HEK293 (cell line): ENCODE data around the gene PRR3.
A peak's percentile ranks its signal among the peaks of the same experiment; 100 is the strongest.

Experiments used
- BCL11A ChIP-seq: fragments of 450-650 bp; formaldehyde crosslinking; IDR thresholded peaks from 2 replicates; pipeline ENCODE4 v1.5.1; 2016; ENCODE audit warnings: low read depth, missing biosample characterization, missing genetic modification characterization
- EGR2 ChIP-seq: fragments of 450-650 bp; formaldehyde crosslinking; IDR thresholded peaks from 2 replicates; pipeline ENCODE4 v1.5.1; 2016; ENCODE audit warnings: low read depth, missing biosample characterization, missing genetic modification characterization
- KLF10 ChIP-seq: fragments of 450-650 bp; IDR thresholded peaks from 2 replicates; pipeline ENCODE4 v1.5.1; 2018; ENCODE audit warnings: missing biosample characterization, mild to moderate bottlenecking, missing genetic modification characterization
- KLF17 ChIP-seq: fragments of 450-650 bp; formaldehyde crosslinking; IDR thresholded peaks from 2 replicates; pipeline ENCODE4 v1.5.1; 2016; ENCODE audit warnings: missing biosample characterization, missing genetic modification characterization
- PRDM10 ChIP-seq: fragments of 450-650 bp; formaldehyde crosslinking; IDR thresholded peaks from 2 replicates; pipeline ENCODE4 v1.5.1; 2016; ENCODE audit warnings: missing biosample characterization, missing genetic modification characterization
- REST ChIP-seq: fragments of 450-650 bp; formaldehyde crosslinking; IDR thresholded peaks from 2 replicates; pipeline ENCODE4 v1.5.1; 2016; ENCODE audit warnings: missing biosample characterization, missing genetic modification characterization
- TCF7L2 ChIP-seq: IDR thresholded peaks from 2 replicates; pipeline ENCODE4 v1.6.1; 2011; ENCODE audit warnings: low read depth, mild to moderate bottlenecking, inconsistent platforms, low read length, moderate library complexity, borderline replicate concordance
- ZBTB20 ChIP-seq: fragments of 450-650 bp; formaldehyde crosslinking; IDR thresholded peaks from 2 replicates; pipeline ENCODE4 v1.5.1; 2016; ENCODE audit warnings: missing biosample characterization, missing genetic modification characterization
- ZBTB26 ChIP-seq: fragments of 450-650 bp; formaldehyde crosslinking; optimal IDR thresholded peaks from 2 replicates; pipeline ENCODE3; 2016; ENCODE audit warnings: missing biosample characterization, mild to moderate bottlenecking, missing genetic modification characterization
- ZNF132 ChIP-seq: fragments of 450-650 bp; formaldehyde crosslinking; IDR thresholded peaks from 2 replicates; pipeline ENCODE4 v1.5.1; 2017; ENCODE audit warnings: missing biosample characterization, missing genetic modification characterization, borderline replicate concordance
- ZNF239 ChIP-seq: fragments of 450-650 bp; formaldehyde crosslinking; IDR thresholded peaks from 2 replicates; pipeline ENCODE4 v1.5.1; 2016; ENCODE audit warnings: missing biosample characterization, missing genetic modification characterization
- ZNF280C ChIP-seq: fragments of 450-650 bp; formaldehyde crosslinking; IDR thresholded peaks from 2 replicates; pipeline ENCODE4 v1.5.1; 2016; ENCODE audit warnings: missing biosample characterization, missing genetic modification characterization
- ZNF280D ChIP-seq: fragments of 450-650 bp; formaldehyde crosslinking; IDR thresholded peaks from 2 replicates; pipeline ENCODE4 v1.5.1; 2016; ENCODE audit warnings: missing biosample characterization, missing genetic modification characterization
- ZNF366 ChIP-seq: fragments of 450-650 bp; formaldehyde crosslinking; conservative IDR thresholded peaks from 2 replicates; pipeline ENCODE4 v1.5.1; 2016; ENCODE audit warnings: missing biosample characterization, missing genetic modification characterization
- ZNF416 ChIP-seq: fragments of 450-650 bp; formaldehyde crosslinking; IDR thresholded peaks from 2 replicates; pipeline ENCODE4 v1.5.1; 2016; ENCODE audit warnings: missing biosample characterization, missing genetic modification characterization
- ZNF548 ChIP-seq: fragments of 450-650 bp; formaldehyde crosslinking; IDR thresholded peaks from 2 replicates; pipeline ENCODE4 v1.5.1; 2016; ENCODE audit warnings: missing biosample characterization, missing genetic modification characterization
- ZNF560 ChIP-seq: fragments of 450-650 bp; formaldehyde crosslinking; IDR thresholded peaks from 2 replicates; pipeline ENCODE4 v1.5.1; 2017; ENCODE audit warnings: missing biosample characterization, missing genetic modification characterization, borderline replicate concordance
- ZNF639 ChIP-seq: fragments of 450-650 bp; formaldehyde crosslinking; IDR thresholded peaks from 2 replicates; pipeline ENCODE4 v1.5.1; 2016; ENCODE audit warnings: missing biosample characterization, missing genetic modification characterization
- ZNF692 ChIP-seq: fragments of 450-650 bp; formaldehyde crosslinking; IDR thresholded peaks from 2 replicates; pipeline ENCODE4 v1.5.1; 2016; ENCODE audit warnings: missing biosample characterization, missing genetic modification characterization

PRR3 gene

GRCh38 chr6:30556906-30557682, at the start of gene PRR3 (continued):
- TF ChIP-seq ZNF280D (tag by site-specific recombination) (peak; percentile 20; the same call in 1 of the 2 replicates), ZBTB26 (no peak), ZNF548 (tag by site-specific recombination) (no peak), ZNF280C (tag by site-specific recombination) (no peak), ZNF639 (tag by site-specific recombination) (peak; percentile 74; the same call in 1 of the 2 replicates), ZNF560 (tag by site-specific recombination) (no peak), REST (no peak; the same call in 1 of the 2 replicates), KLF17 (peak; percentile 53; the same call in 1 of the 2 replicates), ZNF132 (tag by site-specific recombination) (no peak), KLF10 (tag by site-specific recombination) (no peak), PRDM10 (peak; percentile 64), ZBTB20 (peak; percentile 66; the same call in 1 of the 2 replicates), EGR2 (tag by site-specific recombination) (peak; percentile 29; the same call in 1 of the 2 replicates), BCL11A (no peak), ZNF366 (peak; percentile 59), ZNF416 (tag by site-specific recombination) (no peak), ZNF692 (peak; percentile 75; the same call in 1 of the 2 replicates), TCF7L2 (no peak), ZNF239 (no peak)
